NCI-H226 (cell line): Measurements from ENCODE around the gene TLL1.

ENCODE experiments used
- DNase-seq: peaks from one replicate; pipeline ENCODE4 v3.0.0-alpha.2; 2015

The TLL1 gene

GRCh38 chr4:165905405-165906027, 32.5 kb downstream of the TLL1 start:
- no peak for DNase-seq

GRCh38 chr4:165906272-165906671, 33.2 kb downstream of the TLL1 start:
- no peak for DNase-seq

- no peak for DNase-seq
Observed at GRCh38 chr4:165909947-165910346, 36.9 kb downstream of the TLL1 start.

GRCh38 chr4:165915215-165915614, 42.2 kb downstream of the TLL1 start:
- no peak for DNase-seq

- no peak for DNase-seq
Observed at GRCh38 chr4:165921546-165921945, 48.5 kb downstream of the TLL1 start.

- no peak for DNase-seq
Observed at GRCh38 chr4:165922747-165923146, 49.7 kb downstream of the TLL1 start.

- no peak for DNase-seq
Observed at GRCh38 chr4:165926307-165926706, 53.3 kb downstream of the TLL1 start.

GRCh38 chr4:165927366-165927765, 54.3 kb downstream of the TLL1 start:
- no peak for DNase-seq

- no peak for DNase-seq
Observed at GRCh38 chr4:165927815-165928214, 54.8 kb downstream of the TLL1 start.

- no peak for DNase-seq
Observed at GRCh38 chr4:165928601-165929000, 55.6 kb downstream of the TLL1 start.

GRCh38 chr4:165929662-165930061, 56.6 kb downstream of the TLL1 start:
- no peak for DNase-seq

- no peak for DNase-seq
Observed at GRCh38 chr4:165931741-165932140, 58.7 kb downstream of the TLL1 start.

GRCh38 chr4:165944900-165945299, 71.9 kb downstream of the TLL1 start:
- no peak for DNase-seq

GRCh38 chr4:165945991-165946390, 73.0 kb downstream of the TLL1 start:
- no peak for DNase-seq

GRCh38 chr4:165947019-165947418, 74.0 kb downstream of the TLL1 start:
- no peak for DNase-seq

GRCh38 chr4:165953181-165953580, 80.1 kb downstream of the TLL1 start:
- no peak for DNase-seq

- no peak for DNase-seq
Observed at GRCh38 chr4:165963621-165964020, 90.6 kb downstream of the TLL1 start.

- no peak for DNase-seq
Observed at GRCh38 chr4:165964591-165964990, 91.6 kb downstream of the TLL1 start.

- DNase-seq: no peak
Observed at GRCh38 chr4:165965503-165965902, 92.5 kb downstream of the TLL1 start.

GRCh38 chr4:165966833-165967232, 93.8 kb downstream of the TLL1 start:
- DNase-seq: no peak

- DNase-seq: peak; percentile 60
Observed at GRCh38 chr4:165967486-165967885, 94.4 kb downstream of the TLL1 start.

- DNase-seq: no peak
Observed at GRCh38 chr4:165970703-165971420, 97.8 kb downstream of the TLL1 start.

GRCh38 chr4:165971446-165971845, 98.4 kb downstream of the TLL1 start:
- DNase-seq: no peak

- peak; percentile 72 for DNase-seq
Observed at GRCh38 chr4:165971933-165972332, 98.9 kb downstream of the TLL1 start.

GRCh38 chr4:165972747-165973146, 99.7 kb downstream of the TLL1 start:
- peak; percentile 57 for DNase-seq
